Measurements from ENCODE around the gene ZNF260. TPM values are rescaled to one million over a fixed set of nuclear protein-coding genes. Genes with fewer than 3 reads are reported as not detected.

Gene ZNF260
- total and polyA plus RNA-seq, 8 donors = 1.4 to 9.0 (median 2.7) TPM

GRCh38 chr19:36573020-36573894, 45.2 kb upstream of the ZNF260 start, which contains the start of gene ZNF529:
TSS of gene ZNF529 (minus strand) at chr19:36573292. CDS start at chr19:36572346, 946 bp downstream.
- H3K27me3 ChIP-seq = no peaks in the 10 kb centered on the region
- peak; percentile 98 to 99 (median 98) for ATAC-seq
- peaks cover 3 to 7% (median 4%) of the 10 kb centered on the region in 3 donors for H3K36me3 ChIP-seq
- peak; percentile 84 to 92 (median 87) for DNase-seq
- H3K4me3 ChIP-seq = peak within 1 kb of the TSS; percentile 70 to 86 (median 75)
- H3K4me1 ChIP-seq = peaks cover 0 to 13% (median 12%) of the 10 kb centered on the region in 3 donors
- WGBS, 2 donors = 0 to 1% methylated on average over 58 to 66 of the region's 66 CpGs
- FAIRE-seq = no peak
- no peaks in the 10 kb centered on the region for H3K9me3 ChIP-seq
- TF ChIP-seq, protein P1, sequence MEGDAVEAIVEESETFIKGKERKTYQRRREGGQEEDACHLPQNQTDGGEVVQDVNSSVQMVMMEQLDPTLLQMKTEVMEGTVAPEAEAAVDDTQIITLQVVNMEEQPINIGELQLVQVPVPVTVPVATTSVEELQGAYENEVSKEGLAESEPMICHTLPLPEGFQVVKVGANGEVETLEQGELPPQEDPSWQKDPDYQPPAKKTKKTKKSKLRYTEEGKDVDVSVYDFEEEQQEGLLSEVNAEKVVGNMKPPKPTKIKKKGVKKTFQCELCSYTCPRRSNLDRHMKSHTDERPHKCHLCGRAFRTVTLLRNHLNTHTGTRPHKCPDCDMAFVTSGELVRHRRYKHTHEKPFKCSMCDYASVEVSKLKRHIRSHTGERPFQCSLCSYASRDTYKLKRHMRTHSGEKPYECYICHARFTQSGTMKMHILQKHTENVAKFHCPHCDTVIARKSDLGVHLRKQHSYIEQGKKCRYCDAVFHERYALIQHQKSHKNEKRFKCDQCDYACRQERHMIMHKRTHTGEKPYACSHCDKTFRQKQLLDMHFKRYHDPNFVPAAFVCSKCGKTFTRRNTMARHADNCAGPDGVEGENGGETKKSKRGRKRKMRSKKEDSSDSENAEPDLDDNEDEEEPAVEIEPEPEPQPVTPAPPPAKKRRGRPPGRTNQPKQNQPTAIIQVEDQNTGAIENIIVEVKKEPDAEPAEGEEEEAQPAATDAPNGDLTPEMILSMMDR (IDR thresholded peaks at IDR 0.05) = no peak
- H3K27ac ChIP-seq = peak within 1 kb of the TSS; percentile 71 to 81 (median 76)
- intact Hi-C loops (cut with DNase I) = no loop called here

DNA sequence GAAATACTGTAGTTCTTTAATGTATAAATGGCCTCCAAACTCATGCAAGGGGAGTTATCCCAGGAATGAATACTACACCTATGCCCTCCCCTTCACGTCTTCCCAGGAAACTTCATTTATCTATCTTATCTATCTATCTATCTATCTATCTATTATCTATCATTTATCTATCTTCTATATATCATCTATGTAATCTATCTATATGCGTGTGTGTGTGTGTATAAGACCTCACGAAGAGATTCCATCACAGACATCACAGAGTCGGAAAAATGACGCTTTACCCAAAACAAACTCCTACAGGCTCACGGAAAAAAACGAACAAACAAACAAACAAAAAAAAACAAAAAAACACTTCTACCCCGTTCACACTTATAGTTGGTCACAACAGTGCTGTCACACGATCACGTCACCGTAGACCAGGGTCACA, 44.5 kb upstream of the ZNF260 start:
- Histone ChIP-seq H3K27ac (peak overlapping the region; percentile 71 to 81 (median 76)), H3K36me3 (peaks cover 2 to 6% (median 2%) of the 10 kb centered on the region in 3 donors), H3K27me3 (no peaks in the 10 kb centered on the region), H3K9me3 (no peaks in the 10 kb centered on the region), H3K4me1 (peaks cover 0 to 13% (median 12%) of the 10 kb centered on the region in 3 donors), H3K4me3 (peak overlapping the region; percentile 70 to 86 (median 75))
- intact Hi-C loops (cut with DNase I) = no loop called here
- 0 to 1% methylated on average over 11 of the region's 11 CpGs for WGBS, 2 donors
- DNase-seq = no peak
- TF ChIP-seq, protein P1 (IDR thresholded peaks at IDR 0.05) = no peak
- FAIRE-seq = no peak
- ATAC-seq = no peak

GRCh38 chr19:36564391-36564790, 36.3 kb upstream of the ZNF260 start:
- no peaks in the 10 kb centered on the region for H3K36me3 ChIP-seq
- H3K4me1 ChIP-seq = no peaks in the 10 kb centered on the region
- DNase-seq = no peak
- no peak overlapping the region for H3K27ac ChIP-seq
- intact Hi-C loops (cut with DNase I) = no loop called here
- 91 to 96% methylated on average over 1 of the region's 1 CpG for WGBS, 2 donors
- no peak for ATAC-seq
- no peak for FAIRE-seq
- no peaks in the 10 kb centered on the region for H3K9me3 ChIP-seq
- H3K27me3 ChIP-seq = no peaks in the 10 kb centered on the region
- TF ChIP-seq, protein P1 (IDR thresholded peaks at IDR 0.05) = no peak
- H3K4me3 ChIP-seq = no peak overlapping the region

- FAIRE-seq = no peak
- no peak for DNase-seq
- Histone ChIP-seq H3K4me3 (no peak overlapping the region), H3K27ac (no peak overlapping the region), H3K4me1 (no peaks in the 10 kb centered on the region), H3K27me3 (no peaks in the 10 kb centered on the region), H3K36me3 (peaks cover 8 to 60% (median 22%) of the 10 kb centered on the region in 3 donors), H3K9me3 (peaks cover 0 to 33% (median 16%) of the 10 kb centered on the region in 4 donors)
- TF ChIP-seq, protein P1 (IDR thresholded peaks at IDR 0.05) = no peak
- intact Hi-C loops (cut with DNase I) = no loop called here
- WGBS, 2 donors = 97% methylated on average over 5 of the region's 5 CpGs
- ATAC-seq = no peak
Measured at GRCh38 chr19:36547001-36547732, 19.1 kb upstream of the ZNF260 start.

All from pancreas (tissue), 10 donors.